GM18499 (cell line): ENCODE measurements around the gene CCSER1.

Experiments used
- ATAC-seq: cut with Tn5 transposase; IDR thresholded peaks from one replicate; pipeline ENCODE4 v1.9.1; 2021; ENCODE audit warnings: moderate number of reproducible peaks; ENCODE audit not compliant: insufficient read depth, unreplicated experiment

CCSER1 gene

DNA sequence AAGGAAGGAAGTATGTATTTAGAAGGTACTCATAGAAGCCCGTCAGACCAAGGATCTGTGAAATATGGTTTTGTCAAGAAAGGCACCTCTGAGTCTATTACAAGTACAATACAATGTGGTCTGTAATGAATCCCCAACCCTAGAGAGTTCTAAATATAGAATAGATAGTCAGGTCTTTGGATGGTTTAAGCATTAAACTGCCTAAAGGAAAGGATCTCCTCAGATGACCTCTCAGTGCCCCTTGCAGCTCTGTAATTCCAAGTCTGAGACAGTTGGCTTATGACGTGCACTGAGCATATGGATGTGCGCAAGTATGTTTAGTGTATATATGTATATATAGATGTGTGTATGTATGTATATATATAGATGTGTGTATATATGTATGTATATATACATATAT is 62.0 kb downstream of the CCSER1 start:
- ATAC-seq = no peak

DNA sequence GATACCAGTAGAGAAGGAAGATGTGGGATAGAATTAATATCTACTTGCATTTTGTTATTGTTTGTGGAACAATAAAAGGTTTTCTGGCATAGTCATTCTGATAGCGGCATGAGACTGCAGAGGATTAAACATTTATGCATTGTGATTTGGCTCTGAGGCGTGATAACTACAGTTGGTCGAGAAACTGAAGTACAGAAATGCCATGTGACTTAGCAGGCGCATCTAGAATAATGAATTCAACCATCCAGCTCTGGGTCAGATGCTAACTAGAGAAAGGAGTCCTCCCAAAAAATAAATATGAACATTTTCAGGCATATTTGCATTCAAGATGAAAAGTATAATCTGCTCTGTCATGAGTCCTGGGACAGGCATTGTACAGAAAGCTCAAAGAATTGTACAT is 62.8 kb downstream of the CCSER1 start:
- ATAC-seq = no peak

DNA sequence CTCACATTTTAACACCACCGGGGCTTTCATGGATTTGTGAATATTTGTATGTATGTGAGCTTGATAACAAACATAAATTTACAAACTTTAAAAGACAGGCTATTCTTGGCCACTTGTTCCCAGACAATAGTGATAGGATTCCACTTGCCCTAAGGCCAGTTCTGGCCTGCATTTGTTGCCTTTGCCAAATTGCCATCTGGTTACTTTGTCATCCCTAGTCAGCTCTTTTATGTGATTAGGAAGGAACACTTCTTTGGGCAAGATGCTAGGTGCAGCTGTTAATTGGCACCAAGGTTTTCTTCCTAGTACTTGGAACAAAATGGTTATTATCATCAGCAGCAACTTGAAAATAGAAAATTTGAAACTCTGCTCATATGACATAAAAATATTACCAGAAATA is 63.3 kb downstream of the CCSER1 start:
- ATAC-seq = no peak

DNA sequence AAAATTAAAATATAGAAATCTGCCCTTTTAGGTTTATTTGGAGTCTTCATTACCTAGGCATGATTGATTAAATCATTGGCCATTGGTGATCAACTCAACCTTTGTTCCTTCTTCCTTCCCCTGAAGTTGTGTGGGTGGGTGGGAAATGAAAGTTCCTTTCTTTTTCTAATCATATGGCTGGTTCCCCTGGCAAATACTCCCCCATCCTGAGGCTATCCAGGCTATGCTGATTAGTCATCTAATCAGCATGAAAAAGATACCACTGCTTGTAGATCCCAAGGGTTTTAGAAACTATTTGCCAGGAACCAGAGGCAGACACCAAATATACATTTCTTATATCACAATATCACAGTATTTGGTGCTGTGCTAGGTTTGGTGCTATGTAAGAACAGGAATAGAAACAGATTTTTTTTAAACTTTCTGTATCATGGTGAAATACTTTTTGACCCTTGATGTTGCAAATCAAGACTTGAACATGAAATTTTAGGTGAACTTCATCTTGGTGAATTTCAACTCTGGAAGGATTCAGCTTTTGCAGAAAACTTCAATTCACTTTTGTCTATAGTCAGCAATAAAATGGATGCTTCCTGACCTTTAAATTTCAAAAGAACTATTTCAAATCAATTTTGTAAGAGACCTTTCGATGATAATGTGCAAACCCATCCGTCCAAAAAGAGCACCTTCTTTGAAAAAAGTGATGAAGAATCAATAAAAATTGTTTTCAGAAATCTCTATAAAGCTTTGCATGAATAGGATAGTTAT is 71.1 kb downstream of the CCSER1 start:
- no peak for ATAC-seq

DNA sequence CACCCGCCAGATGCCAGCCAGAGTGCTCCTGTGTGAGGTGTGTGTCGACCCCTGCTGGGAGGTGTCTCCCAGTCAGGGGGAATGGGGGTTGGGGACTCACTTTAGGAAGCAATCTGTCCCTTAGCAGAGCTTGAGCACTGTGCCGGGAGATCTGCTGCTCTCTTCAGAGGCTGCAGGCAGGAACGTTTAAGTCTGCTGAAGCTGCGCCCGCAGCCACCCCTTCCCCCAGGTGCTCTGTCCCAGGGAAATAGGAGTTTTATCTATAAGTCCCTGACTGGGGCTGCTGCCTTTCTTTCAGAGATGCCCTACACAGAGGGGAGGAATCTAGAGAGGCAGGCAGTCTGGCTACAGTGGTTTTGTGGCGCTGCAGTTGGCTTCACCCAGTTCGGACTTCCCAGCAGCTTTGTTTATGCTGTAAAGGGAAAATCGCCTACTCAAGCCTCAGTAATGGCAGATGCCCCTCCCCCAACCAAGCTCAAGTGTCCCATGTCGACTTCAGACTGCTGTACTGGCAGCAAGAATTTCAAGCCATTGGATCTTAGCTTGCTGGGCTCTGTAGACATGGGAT is 80.8 kb downstream of the CCSER1 start:
- ATAC-seq = no peak

DNA sequence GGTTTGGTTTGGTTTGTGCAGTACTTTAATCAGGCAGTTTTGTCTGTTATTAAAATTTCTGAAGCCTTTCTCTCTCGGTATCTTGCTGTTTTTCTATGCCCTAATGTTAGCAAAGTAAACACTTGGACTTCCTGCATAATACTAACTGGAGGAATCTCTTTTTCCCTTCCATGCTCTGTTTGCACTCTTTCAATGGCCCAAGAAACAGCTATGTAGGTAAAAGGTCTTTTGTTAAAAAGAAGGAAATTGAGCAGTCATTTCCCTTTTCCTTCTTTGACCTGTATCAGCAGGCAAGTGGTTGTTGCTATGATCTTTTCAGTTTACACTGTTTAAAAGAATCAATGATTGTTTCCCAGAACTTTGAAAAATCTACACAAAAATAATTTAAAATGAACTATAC is 82.7 kb downstream of the CCSER1 start:
- no peak for ATAC-seq

DNA sequence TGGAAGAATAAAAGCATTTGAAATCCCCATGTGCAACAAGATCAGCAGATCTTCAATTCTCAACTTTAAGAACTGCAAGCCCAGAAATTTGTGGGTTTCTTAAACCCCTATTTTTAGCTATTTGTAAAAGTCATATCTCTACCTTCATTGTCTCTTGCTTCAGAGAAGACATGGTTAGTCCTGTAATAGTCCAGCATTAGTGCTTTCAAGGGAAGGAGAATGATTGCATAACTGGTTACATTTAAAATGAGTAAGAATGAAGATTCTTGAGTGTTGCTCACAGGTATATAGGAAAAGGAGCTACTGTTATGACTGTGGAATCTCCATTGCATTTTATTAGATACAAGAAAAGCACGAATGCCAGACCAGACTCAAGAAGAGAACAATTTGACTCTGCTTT is 84.0 kb downstream of the CCSER1 start:
- no peak for ATAC-seq

DNA sequence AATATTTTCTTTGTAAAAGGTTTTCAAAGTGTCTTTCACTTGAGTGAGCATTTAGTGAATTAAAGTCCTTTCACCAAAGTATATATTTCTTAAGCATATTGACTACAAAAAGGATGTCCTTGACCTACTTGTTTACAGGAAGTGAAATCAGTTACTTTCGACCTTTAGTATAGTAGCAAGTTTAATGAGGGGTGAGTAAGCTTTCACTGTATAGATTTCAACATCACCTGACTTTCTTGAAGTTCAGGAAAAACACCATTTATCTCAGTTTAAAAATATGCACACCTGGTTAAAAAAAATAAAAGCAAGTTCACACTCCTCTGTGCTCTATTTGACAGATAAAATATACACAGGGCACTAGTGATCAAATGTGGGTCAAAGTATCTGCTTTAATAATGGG is 88.1 kb downstream of the CCSER1 start:
- ATAC-seq = no peak

DNA sequence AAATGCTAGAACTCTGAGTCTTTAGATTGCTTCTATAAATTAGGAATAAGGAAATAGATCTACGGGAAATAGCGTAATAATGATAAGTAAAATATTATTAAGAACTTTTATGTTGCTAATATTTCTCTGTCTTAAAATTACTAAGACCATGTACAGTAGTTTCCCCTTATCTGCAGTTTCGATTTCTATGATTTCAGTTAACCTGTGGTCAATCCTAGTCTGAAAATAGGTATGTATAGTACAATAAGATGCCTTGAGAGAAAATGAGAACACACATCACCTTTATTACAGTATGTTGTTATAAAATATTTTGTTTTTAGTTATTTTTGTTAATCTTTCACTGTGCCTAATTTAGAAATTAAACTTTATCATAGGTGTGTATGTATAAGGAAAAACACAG is 92.6 kb downstream of the CCSER1 start:
- no peak for ATAC-seq

DNA sequence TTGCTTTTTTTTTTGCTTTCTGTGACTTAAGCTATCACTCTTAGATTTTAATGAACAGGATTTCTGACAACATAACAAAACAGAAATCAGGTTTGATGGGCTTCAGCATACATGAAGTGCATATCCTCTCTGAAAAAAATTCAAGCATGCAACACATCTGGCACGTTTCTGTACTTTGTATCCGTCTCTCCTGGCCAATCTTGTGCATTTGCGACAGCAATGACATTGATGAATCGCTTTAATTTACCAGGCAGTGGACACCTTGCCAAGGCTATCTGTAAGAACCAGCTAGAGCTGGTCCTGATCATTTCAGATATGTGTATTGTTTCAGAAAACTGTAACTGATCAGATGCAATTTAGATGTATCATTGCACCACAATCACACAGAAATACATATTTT is 93.3 kb downstream of the CCSER1 start:
- no peak for ATAC-seq

DNA sequence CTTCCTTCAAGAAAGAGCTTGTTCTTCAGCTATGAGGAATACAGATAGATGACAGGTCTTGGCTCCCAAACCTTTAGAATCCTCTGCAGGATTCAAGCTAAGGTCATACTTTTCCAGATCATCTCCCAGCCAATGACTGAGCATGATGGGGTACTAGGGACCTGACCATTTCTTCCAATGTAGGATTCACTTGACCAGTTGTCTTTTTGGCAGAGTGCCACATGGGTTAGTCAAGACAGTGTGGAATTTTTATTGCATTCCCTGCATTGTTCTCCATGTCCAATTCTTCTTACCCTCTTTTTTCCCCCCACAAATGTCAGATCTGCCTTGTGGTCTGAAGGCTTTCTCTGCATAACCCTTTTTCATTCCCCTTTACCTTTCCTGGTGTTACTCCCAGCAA is 99.5 kb downstream of the CCSER1 start:
- ATAC-seq = no peak

DNA sequence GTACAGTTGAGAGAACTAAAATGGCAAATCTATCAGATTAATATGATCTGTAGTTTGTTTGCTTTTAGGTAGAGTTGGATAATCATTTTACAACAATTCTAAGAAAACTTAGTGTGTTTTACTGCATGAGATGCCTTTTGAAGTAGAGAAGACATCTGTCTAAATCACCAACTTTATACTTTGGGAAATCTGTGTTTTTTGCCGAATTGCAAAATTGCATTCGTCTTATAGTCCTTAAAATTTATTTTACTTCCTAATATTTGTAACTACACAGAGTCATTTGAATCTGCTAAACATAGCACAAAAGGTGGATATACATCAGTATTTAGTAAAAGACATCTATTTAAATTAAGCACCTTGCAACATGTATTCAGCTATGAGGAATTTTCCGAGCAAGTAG is 100.0 kb downstream of the CCSER1 start:
- no peak for ATAC-seq

DNA sequence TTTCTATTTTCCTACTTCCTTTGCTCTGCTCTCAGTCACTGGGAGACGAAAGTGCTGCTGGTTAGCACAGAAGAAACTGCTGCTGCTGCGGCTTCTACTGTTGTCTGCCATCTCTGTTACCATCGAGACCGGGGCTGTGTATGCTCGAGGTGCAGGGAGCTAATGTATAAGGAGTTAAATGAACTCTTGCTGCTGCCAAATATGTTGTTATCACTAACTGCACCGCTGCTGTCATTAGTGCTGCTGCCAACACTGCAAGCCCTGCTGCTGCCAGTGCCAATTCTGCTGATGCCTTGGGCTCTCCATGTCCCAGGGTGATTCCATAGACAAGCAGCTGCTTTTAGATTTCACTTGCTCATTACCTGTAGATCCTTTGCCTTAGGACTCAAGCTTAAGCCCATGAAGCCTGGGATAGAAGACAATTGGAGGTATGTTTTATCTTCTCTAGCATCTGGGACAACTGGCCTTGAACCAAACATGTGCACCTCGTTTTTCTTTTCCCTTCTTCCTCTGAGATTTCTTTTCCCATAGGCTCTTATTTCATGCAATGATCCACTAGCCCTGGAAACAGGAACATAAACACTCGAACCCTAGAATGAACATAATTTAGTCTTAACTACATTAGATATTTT is 107.8 kb downstream of the CCSER1 start:
- no peak for ATAC-seq

DNA sequence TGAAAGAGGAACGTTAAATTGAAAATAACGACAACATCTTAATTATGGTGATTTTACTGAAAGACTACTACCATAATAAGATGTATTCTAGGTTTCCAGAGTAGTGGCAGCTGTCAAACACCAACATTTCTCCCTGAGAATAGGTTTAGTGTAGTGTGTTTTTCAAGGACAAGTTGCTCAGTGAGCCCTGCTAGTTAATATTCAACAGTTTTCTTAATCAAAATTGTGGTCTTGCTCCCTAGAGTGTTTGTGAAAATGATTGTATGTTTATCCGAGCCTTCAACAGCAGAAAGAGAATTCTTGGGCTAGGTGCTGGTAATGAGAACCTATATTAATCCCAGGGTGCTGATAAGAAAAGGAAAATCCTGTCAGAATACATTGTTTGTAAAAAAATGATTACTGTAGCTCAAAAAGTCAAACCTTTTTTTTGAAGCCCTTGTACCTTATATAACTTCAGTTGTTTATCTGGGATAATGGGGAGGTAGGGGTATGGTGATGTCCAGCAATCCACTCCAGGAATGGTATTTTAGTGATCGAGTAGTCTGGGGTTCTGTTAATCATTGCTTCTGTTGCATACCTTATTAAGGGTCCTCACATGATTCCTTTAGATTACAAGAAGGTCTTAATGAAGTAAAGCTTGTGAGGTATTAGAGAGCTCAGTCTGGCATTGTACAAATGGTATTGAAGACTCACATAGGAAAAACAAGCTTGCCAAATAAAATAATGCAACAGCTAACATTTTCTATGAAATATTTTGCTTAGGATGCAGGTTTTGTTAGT is 110.7 kb downstream of the CCSER1 start:
- ATAC-seq = no peak

DNA sequence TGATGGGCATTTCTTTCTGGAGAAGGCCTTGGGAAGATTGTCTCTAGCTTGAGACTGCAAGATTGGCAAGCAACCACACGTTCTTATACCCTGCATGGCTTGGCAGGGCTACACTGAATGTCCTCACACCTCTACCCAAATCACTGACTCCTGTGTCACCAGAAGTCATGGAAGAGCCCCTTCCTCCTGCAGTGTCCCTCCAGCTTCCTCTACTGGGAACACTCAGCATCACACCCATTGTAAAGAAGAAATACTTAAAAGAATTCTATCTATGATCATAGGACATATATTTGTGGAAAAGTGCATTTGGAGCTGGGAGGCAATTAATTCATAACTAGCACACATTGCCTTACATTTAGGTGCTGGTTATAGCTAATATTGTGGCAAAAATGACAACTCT is 113.1 kb downstream of the CCSER1 start:
- ATAC-seq = no peak

DNA sequence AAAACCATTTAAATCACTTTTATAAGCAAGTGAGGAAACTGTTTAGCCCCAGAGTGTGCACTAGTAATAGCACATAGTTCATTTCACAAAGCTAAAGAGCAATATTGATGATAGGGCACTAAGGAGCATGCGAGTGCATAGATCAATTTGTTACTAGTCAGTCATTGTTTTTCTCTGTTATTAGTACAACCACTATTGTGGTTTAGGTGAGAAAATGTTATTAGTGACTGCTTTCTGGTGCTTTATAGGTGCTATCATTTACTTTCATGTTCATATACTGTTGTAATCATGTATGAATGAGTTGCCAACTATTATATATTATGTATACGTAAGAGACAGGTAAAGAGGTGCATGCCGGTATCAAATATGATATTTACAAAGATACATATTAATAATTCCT is 113.8 kb downstream of the CCSER1 start:
- no peak for ATAC-seq

DNA sequence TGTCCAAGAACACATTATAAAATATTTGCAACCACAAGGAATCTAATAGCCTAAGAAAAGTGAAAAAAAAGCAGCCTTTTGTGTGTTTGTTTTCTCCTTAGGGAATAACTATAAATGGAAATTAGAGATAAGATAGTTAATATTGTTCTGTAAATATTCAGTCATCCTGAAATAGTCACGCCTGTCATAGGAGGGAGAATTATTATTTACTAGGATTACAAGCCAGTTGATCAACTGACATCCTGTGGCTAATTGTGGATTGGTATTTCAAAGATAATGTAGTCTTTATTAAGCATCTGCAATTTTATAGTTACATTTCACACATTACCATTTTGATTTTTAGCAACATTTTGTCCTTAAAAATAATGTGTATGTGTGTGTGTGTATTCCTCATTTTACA is 118.6 kb downstream of the CCSER1 start:
- no peak for ATAC-seq

DNA sequence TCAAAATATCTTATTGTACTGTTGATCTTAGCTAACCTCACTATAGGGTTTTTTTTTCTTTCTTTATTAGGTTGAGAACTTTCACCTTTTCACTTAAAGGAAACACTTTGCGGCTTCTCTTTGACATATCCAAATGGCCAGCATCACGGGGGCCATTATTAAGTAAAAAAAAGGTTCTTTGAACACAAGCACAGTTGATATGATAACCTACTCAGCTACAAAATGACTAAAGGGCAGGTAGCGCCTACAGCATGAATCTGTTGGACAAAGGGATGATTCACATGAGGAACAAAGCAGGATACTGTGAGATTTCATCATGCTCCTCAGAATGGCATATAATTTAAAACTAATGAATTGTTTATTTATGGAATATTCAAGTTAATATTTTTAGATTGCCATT is 119.6 kb downstream of the CCSER1 start:
- no peak for ATAC-seq

DNA sequence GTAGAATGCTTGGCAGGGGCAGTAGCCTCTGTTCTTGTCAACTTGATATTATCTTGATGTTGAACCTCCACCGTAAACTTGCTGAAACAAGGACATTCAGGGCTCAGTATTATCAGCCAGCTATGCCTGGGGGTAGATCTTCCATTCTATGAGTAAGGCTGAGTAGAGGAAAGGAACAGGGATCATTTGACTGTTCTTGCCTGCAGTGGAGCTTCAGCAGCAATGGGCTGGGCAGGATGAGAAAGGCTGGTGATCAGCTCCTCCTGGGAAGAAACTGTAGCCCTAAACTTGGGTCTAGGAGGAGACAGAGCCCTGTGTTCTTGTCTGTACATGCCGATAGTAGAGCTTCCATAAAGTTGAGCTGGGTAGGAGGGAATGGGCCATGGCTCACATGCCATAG is 127.2 kb downstream of the CCSER1 start:
- ATAC-seq = no peak

DNA sequence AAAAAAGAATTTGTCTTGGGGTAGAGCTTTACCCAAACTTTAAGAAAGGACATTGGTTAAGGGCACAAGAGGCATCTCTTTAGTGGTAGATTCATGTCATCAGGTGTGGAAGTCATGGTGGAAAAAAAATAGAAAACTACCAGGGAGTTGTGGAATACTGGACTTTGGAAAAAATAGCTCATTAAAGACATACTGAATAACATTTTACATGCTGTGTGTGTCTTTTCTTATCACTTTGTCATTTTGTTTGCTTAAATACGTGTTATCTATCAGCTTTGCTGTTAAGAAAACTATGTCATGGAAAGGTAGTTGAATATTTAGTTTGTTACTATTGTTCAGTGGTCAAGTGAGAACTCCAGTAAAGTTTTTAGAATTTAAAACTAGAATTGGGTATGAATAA is 147.0 kb downstream of the CCSER1 start:
- ATAC-seq = no peak

DNA sequence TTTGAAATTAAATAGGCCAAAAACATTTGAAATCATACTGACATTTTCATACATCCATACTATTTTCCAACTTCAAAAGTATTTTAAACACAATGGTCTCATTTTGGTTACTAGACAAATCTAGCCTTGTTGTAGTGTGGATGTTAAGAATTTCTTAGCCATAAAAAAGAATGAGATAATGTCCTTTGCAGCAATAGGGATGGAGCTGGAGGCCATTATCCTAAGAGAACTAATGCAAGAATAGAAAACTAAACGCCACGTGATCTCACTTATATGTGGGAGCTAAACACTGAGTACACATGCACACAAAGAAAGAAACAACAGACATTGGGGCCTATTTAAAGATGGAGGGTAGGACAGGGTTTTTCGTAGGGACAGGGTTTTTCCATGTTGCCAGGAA is 153.8 kb downstream of the CCSER1 start:
- no peak for ATAC-seq
